ENCODE measurements around the gene GGT5. TPM values are rescaled to one million over a fixed set of nuclear protein-coding genes. Genes with fewer than 3 reads are reported as not detected.
"Not testable (repeated sequence)": the region's sequence is repeated elsewhere in the genome, so short reads cannot be mapped to it uniquely, and the experiment has no call there.

Gene GGT5
- polyA plus RNA-seq, 3 donors from 2014 or later = not detected

DNA sequence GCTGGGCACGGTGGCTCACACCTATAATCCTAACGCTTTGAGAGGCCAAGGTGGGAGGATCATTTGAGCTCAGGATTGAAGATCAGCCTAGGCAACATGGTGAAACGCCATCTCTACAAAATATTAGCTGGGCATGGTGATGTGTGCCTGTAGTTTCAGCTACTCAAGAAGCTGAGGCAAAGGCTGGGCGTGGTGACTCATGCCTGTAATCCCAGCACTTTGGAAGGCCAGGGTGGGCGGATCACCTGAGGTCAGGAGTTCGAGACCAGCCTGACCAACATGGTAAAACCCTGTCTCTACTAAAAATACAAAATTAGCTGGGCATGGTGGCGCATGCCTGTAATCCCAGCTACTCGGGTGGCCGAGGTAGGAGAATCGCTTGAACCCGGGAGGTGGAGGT lies 34.5 kb downstream of the GGT5 start:
- not testable (repeated sequence) for H3K27me3 Mint-ChIP-seq (ENCODE audit: low read depth in 3 of 3); H3K4me1 Mint-ChIP-seq; H3K4me3 Mint-ChIP-seq; H3K27ac Mint-ChIP-seq; DNase-seq; H3K9me3 Mint-ChIP-seq; H3K36me3 Mint-ChIP-seq

DNA sequence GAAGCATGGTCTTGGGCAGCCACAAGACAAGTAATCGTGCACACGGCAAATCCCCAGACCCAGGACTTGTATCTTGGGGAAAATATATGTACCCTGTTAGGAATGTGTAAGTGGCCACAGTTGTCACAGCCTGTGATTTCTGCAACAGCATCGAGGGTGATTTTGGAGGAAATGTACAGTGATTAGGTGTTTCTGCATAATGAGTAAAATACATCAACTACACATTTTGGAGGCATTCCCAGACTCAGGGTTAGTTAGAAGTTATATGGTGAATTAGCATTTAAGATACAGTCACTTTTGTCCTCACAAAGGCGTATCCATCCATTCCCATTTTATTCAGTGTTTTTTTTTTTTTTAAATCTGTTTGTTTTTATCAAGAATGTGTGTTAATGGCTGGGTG lies 35.2 kb downstream of the GGT5 start:
- Mint-ChIP-seq H3K27ac (no peak overlapping the region), H3K4me1 (no peaks in the 10 kb centered on the region)

DNA sequence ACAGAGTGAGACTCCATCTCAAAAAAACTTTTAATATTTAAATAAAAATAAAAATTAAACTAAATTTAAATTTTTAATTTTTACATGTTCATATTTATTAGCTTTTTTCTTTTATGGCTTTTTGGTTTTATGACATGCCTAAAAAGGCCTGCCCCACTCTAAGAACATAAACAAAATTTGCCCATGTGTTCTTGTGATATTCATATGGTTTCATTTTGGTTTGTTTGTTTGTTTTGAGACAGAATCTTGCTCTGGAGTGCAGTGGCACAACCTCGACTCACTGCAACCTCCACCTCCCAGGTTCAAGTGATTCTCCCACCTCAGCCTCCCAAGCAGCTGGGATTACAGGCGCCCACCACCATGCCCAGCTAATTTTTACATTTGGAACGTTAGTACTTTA lies 35.9 kb downstream of the GGT5 start:
- DNase-seq = no peak
- Mint-ChIP-seq H3K27me3 (ENCODE audit: low read depth in 3 of 3) (peaks cover 0 to 2% (median 0%) of the 10 kb centered on the region in 3 donors), H3K4me3 (no peak overlapping the region), H3K36me3 (no peaks in the 10 kb centered on the region), H3K27ac (no peak overlapping the region), H3K9me3 (no peaks in the 10 kb centered on the region), H3K4me1 (no peaks in the 10 kb centered on the region)

More for the DNA sequence above, 35.2 kb downstream of the GGT5 start:
- Mint-ChIP-seq H3K27me3 (ENCODE audit: low read depth in 3 of 3) (peaks cover 0 to 2% (median 0%) of the 10 kb centered on the region in 3 donors), H3K4me3 (no peak overlapping the region), H3K36me3 (no peaks in the 10 kb centered on the region), H3K9me3 (no peaks in the 10 kb centered on the region)
- DNase-seq = no peak

DNA sequence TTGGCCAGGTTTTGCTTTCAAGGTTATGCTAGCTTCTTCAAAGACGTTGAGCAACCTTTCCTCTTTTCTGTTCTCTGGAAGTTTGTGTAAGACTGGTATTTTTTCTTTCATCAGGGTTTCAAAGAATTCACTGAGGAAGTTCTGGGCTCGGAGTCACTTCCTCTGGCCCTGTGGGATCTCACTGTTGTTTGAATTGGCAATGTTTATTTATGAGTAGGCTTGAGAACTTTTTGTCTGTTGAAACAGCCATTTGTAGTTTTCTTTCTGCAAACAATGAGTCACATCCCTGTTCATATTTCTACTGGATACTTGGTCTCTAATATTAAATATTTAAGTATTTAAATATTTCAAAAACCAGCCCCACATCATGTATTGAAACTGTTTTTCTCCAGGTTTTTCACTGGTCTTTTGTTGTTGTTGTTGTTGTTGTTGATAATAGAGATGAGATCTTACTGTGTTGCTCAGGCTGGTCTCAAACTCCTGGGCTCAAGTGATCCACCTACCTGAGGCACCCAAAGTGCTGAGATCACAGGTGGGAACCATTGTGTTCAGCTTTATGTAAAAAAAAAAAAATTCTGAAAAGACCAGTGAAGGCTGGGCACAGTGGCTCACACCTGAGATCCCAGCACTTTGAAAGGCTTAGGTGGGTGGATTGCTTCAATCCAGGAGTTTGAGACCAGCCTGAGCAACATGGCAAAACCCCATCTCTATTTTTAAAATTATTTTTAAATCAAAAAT lies 36.7 kb downstream of the GGT5 start:
- Mint-ChIP-seq H3K27ac (no peak overlapping the region), H3K4me3 (no peak overlapping the region)

DNA sequence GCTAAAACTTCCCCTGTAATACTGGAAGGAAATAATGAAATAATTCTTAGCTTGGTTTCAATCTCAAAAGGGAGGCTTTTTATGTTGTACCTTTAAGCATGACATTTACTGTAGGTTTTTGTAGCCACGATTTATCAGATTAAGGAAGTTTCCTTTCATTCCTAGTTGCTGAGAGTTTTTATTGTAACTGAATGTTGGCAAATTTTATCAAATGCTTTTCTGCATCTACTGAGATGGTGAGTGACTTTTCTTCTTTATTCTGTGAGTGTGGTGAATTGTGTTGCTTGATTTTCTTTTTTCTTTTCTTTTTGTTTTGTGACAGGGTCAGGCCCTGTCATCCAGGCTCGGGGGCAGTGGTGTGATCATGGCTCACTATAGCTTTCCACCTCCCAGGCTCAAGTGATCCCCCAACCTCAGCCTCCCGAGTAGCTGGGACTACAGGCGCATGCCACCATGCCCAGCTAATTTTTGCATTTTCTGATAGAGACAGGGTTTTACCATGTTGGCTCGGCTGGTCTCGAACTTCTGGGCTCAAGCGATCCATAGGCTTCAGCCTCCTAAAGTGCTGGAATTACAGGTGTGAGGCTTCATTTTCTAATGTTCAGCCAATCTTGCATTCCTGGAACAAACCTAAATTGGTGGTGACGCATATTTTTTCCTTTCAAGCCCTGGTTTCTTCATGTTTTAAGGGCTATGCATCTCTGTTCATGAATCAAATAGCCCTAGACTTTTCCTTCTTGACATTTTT lies 37.4 kb downstream of the GGT5 start:
- no peaks in the 10 kb centered on the region for H3K36me3 Mint-ChIP-seq
- no peak overlapping the region for H3K4me3 Mint-ChIP-seq
- H3K4me1 Mint-ChIP-seq = no peaks in the 10 kb centered on the region
- no peaks in the 10 kb centered on the region for H3K9me3 Mint-ChIP-seq
- no peak for DNase-seq
- H3K27me3 Mint-ChIP-seq (ENCODE audit: low read depth in 3 of 3) = peaks cover 0 to 5% (median 0%) of the 10 kb centered on the region in 3 donors
- H3K27ac Mint-ChIP-seq = no peak overlapping the region

More for the DNA sequence above, 36.7 kb downstream of the GGT5 start:
- Mint-ChIP-seq H3K4me1 (no peaks in the 10 kb centered on the region), H3K9me3 (no peaks in the 10 kb centered on the region), H3K27me3 (ENCODE audit: low read depth in 3 of 3) (peaks cover 0 to 2% (median 0%) of the 10 kb centered on the region in 3 donors), H3K36me3 (no peaks in the 10 kb centered on the region)
- DNase-seq = no peak

DNA sequence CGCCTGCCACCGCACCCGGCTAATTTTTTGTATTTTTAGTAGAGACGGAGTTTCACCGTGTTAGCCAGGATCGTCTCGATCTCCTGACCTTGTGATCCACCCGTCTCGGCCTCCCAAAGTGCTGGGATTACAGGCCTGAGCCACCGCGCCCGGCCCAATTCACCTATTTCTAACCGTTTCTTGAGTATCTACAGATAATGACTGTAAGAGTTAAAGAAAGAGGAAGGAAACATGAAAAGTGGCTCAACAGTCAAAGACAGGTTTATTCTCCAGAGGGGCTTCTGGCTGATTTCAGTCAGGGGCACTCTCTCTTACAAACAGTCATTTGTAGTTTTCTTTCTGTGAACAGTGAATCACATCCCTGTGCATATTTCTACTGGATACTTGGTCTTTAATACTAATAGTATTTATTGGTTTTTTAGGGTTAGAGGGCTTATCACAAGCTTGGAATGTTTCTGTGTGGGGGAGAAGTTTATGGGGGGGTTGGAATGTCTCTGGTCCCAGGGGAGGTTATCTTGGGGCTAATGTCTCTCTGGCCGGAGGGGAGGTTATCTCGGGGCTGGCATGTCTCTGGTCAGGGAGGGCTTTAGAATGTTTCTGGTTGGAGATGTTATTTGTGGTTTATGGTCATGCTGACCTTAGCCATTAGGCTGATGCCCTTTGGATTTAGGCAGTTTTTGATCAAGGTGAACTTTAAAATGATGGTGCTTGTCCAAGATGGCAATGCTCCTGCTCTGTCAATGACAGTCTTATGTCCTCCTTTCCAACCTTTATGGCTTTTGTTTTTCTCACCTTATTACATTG lies 38.2 kb downstream of the GGT5 start:
- not testable (repeated sequence) for H3K9me3 Mint-ChIP-seq; H3K27me3 Mint-ChIP-seq (ENCODE audit: low read depth in 3 of 3); H3K36me3 Mint-ChIP-seq; H3K27ac Mint-ChIP-seq; H3K4me3 Mint-ChIP-seq; H3K4me1 Mint-ChIP-seq; DNase-seq

DNA sequence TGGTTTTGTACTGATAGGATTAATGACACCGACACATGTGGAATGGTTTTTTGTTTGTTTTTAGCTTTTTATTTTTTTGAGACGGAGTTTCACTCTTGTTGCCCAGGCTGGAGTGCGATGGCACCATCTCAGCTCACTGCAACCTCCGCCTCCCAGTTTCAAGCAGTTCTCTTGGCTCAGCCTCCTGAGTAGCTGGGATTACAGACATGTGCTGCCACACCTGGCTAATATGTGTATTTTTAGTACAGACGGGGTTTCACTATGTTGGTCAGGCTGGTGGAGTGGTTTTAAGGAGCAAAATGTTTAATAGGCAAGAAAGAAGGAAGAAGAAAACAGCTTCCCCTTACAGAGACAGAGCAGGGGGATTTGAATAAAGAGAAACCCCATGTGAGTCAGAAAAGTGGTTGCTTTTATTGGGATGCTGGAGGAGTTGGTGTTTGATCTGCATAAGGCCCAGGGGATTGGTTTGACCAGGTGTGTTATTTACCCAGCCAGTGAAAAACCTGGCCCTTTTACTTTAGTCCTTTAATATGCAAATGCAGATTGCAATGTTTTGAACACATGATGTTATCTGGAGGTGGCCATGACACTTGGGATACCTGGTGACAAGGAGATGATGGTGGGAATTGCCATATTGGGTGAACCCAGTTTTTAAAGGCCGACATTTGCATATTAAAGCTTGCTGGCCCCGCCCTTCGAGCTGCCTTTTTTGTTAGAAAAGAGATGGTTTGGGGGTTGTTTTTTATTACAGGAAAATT lies 39.3 kb downstream of the GGT5 start:
- no peaks in the 10 kb centered on the region for H3K36me3 Mint-ChIP-seq
- peaks cover 3 to 7% (median 5%) of the 10 kb centered on the region in 3 donors for H3K27me3 Mint-ChIP-seq (ENCODE audit: low read depth in 3 of 3)
- H3K9me3 Mint-ChIP-seq = no peaks in the 10 kb centered on the region
- H3K4me1 Mint-ChIP-seq = no peaks in the 10 kb centered on the region
- no peak overlapping the region for H3K27ac Mint-ChIP-seq
- no peak for DNase-seq
- H3K4me3 Mint-ChIP-seq = no peak overlapping the region

DNA sequence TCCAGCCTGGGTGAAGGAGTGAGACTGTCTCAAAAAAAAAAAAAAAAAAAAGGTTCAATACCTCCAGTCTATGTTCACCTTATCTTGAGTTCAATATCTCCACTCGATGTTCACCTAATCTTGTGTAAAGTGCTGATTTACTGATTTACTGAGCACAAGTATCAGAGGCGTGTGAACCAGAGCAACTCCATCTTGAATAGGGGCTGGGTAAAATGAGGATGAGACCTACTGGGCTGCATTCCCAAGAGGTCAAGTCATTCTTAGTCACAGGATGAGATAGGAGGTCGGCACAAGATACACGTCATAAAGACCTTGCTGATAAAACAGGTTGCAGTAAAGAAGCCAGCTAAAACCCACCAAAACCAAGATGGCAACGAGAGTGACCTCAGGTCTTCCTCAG lies 41.0 kb downstream of the GGT5 start:
- H3K9me3 Mint-ChIP-seq, DNase-seq, H3K27ac Mint-ChIP-seq, H3K4me3 Mint-ChIP-seq, H3K36me3 Mint-ChIP-seq, H3K4me1 Mint-ChIP-seq: not testable (repeated sequence)
- H3K27me3 Mint-ChIP-seq (ENCODE audit: low read depth in 3 of 3) = peaks cover 3 to 11% (median 5%) of the 10 kb centered on the region in 3 donors

DNA sequence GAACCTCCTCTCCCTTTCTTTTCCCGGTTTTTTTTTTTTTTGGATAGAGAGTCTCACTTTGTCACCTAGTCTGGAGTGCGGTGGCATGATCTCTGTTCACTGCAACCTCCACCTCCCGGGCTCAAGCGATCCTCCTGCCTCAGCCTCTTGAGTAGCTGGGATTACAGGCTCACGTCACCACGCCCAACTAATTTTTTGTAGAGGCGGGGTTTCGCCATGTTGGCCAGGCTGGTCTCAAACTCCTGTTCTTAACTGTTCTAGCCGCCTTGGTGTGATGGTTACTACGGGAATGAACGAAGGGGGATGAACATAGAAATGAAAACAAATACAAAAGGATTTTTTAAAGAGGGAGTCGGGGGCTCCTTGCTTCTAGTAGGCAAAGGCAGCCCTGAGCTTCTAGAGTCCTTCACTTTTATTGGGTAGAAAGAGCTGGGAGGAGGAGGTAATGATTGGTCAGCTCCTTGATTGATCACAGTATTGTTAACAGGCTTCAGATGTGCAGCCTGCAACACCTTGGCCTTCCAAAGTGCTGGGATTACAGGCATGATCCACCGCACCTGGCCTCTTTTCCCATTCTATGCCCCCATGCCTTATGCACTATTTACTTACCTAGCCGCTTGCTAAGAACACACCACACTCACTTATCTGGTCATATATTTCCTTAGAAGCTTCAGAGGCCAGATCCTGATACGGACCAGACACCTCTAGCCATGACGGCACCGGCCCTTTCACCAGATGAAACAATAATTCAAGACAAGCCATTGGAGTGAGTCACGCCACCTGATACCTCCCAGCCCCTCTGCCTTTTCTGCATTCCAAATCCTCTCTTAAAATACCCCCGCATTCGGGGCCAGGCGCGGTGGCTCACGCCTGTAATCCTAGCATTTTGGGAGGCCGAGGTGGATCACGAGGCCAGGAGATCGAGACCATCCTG lies 42.9 kb downstream of the GGT5 start:
- peak overlapping the region in 1 of 6 donors; percentile 23 for H3K27ac Mint-ChIP-seq
- no peak for DNase-seq
- H3K36me3 Mint-ChIP-seq = no peaks in the 10 kb centered on the region
- H3K9me3 Mint-ChIP-seq = no peaks in the 10 kb centered on the region
- H3K4me1 Mint-ChIP-seq = no peaks in the 10 kb centered on the region
- no peak overlapping the region for H3K4me3 Mint-ChIP-seq
- H3K27me3 Mint-ChIP-seq (ENCODE audit: low read depth in 3 of 3) = peaks cover 3 to 11% (median 5%) of the 10 kb centered on the region in 3 donors

DNA sequence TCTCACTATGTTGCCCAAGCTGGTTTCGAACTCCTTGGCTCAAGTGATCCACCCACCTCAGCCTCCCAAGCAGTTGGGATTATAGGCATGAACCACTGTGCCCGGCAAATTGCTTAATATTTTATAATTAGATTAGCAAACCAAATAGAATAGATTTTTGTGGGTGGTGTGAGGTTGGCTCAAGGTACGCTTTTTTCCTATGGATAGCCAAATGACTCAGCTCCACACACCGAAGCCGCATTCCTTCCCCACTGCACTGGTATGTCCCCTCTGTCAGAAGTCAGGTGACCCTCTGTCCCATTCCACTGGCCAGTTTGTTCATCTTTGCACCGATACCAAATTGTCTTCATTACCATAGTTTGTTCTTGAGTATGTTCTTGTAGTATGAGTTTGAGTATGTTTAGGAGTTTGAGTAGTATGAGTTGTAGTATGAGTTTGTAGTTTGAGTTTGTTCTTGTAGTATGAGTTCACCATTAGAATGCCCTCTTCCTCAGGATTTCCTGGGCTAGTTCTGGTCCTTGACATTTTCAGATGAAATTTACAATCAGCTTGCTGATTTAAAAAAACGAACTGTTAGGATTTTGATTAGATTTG lies 44.2 kb downstream of the GGT5 start:
- no peaks in the 10 kb centered on the region for H3K4me1 Mint-ChIP-seq
- no peaks in the 10 kb centered on the region for H3K36me3 Mint-ChIP-seq

DNA sequence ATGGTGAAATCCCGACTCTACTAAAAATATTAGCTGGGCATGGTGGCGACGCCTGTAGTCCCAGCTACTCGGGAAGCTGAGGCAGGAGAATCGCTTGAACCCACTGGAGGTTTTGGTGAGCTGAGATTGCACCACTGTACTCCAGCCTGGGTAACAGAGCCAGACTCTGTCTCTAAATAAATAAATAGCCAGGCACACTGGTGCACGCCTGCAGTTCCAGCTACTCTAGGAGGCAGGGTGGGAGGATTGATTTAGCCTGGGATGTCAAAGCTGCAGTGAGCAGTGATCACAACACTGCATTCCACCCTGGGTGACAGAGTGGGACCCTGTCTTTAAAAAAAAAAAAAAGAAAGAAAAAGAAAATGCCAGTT lies 46.2 kb downstream of the GGT5 start:
- Mint-ChIP-seq H3K4me1 (no peaks in the 10 kb centered on the region), H3K27me3 (ENCODE audit: low read depth in 3 of 3) (peaks cover 3 to 11% (median 5%) of the 10 kb centered on the region in 3 donors), H3K4me3 (no peak overlapping the region), H3K36me3 (no peaks in the 10 kb centered on the region), H3K9me3 (no peaks in the 10 kb centered on the region), H3K27ac (no peak overlapping the region)
- DNase-seq = no peak

More for the DNA sequence above, 44.2 kb downstream of the GGT5 start:
- Mint-ChIP-seq H3K27ac (no peak overlapping the region), H3K27me3 (ENCODE audit: low read depth in 3 of 3) (peaks cover 3 to 11% (median 5%) of the 10 kb centered on the region in 3 donors), H3K4me3 (no peak overlapping the region), H3K9me3 (no peaks in the 10 kb centered on the region)
- no peak for DNase-seq

DNA sequence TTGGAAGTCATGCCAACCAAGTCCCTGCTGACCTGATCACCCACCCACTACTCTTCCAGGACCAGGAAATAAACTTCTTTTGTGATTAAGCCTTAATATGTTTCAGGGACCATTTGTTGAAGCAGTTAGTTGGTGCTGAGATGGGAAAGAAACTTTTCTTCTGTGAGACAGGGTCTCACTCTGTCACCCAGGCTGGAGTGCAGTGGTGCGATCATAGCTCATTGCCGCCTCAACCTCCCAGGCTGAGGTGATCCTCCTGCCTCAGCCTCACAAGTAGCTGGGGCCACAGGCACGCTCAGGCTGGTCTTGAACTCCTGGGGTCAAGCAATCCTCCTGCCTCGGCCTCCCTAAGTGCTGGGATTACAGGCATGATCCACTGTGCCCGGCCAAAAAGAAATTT lies 53.0 kb downstream of the GGT5 start:
- no peaks in the 10 kb centered on the region for H3K4me1 Mint-ChIP-seq
- no peaks in the 10 kb centered on the region for H3K9me3 Mint-ChIP-seq
- H3K27me3 Mint-ChIP-seq (ENCODE audit: low read depth in 3 of 3) = peaks cover 0 to 7% (median 0%) of the 10 kb centered on the region in 3 donors
- H3K27ac Mint-ChIP-seq = no peak overlapping the region
- H3K36me3 Mint-ChIP-seq = no peaks in the 10 kb centered on the region
- H3K4me3 Mint-ChIP-seq = no peak overlapping the region
- no peak for DNase-seq
